ENCODE results near the gene DENND1A.
"Not testable (repeated sequence)": the region's sequence is repeated elsewhere in the genome, so short reads cannot be mapped to it uniquely, and the experiment has no call there.

DENND1A gene

DNA sequence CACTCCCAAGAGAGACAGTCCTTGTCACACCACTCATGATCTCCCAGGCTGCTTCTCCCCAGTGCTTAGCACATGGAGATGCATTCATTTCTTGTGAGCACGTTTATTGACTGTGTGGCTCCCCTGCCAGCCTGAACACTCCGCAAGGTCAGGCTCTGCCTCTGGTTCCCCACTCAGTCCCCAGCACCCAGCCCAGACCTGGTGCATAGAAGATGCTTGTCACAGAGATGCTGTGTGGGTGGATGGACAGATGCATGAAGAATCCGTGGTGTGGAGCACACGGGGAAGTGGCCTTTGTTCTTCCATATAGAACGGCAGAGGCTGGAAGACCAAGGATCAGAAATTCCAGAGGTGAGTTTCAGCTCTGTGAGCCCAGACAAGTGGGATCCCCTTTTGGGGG is 587.7 kb downstream of the DENND1A start:
- no peak for DNase-seq

DNA sequence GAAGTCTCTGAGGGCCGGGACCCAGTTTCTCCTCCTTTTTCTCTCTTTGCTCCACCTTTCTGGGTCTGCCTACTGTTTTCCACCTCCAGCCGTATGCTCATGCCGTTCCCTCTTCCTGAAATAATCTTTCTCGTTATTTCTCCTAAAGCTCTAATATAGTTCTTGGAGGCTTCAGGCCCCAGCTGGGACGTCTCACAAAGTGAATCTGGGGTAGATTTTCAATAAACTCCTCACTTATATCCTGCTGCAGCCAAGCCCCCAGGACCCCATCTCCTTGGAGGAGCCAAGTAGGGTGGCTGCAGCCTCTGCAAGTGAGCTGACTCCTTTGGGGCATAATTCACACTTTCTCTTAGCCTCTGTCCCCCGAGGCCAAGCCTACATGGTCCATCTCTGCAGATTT is 588.1 kb downstream of the DENND1A start:
- no peak for DNase-seq

DNA sequence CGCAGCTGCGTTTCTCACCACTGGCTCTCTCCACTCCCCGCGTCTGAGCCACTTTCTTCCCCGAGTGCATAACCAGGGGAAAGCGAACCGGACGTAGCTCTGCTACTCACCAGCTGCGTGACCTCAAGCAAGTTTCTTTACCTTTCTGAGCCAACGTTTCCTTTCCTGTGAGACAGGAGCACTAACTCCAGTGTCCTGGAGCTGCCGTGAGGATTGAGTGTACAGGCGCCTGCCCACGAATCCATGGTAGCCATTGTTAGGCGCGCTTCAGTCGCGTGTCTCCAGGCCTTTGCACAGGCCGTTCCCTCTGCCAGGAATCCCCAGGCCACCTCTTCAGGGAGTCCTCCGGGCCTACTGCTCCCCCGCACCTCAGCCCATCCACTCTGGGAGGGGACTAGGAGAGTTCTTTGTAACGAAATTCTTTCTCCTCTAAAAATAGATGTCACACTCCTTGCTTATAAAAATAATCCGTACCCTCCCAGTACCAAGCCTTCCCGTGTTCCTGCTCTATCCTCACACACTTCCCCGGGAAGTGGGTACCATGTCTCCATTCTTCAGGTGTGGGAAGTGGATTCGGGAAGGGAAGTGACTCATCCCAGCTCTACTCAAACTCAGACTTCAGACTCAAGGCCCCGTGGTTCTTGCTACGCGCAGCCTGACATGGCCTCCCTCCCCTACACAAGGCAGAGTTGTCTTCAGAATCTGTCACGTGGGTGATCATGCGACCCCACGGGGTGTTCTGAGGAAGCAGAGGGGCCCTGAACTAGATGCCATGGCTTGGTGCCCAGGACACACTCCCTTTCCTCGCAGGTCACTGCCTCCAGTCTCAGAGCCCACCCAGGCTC is 590.0 kb downstream of the DENND1A start:
- peak; percentile 38 for DNase-seq

DNA sequence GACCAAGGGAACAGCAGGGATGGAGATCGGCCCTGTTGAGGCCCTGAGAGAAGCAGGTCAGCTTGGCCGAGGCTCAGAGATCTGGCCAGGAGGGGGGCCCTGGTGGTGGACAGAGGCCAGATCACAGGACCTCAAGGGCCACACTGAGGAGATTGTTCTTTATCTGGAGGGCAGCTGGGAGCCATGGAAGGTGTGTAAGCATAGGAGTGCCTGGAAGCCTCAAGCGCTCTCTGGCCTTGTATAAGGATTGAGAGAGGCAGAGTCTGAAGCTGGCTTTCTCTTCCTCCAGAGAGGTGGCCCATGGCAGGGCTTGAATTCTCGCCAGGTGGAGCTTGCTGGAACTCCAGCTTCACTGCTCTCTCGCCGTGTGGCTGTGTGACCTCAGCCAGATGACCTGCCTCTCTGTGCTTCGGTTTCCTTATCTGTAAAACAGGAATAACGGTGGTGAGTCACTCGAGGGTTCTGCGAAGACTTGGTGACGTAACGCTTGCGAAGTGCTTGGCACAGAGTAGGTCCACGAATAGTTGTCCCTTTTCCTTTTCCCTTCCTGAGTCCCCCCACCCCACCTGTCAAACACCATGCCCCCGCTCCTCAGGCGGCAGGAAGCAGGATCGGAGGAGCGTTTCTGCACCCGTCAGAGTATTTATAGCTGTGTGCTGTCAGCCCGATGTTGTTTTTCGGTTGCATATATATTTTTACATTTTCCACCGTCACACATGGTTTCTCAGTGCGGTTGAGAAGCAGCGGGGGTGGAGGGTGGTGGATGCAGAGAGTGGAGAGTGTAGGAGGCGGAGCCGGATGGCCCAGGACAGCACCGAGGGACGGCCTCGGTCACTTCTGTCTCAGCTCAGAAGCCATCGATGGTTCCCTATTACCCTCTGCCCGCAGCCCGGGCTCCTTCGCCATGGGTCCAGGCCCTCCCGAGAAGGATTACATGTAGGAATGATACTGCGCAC is 590.9 kb downstream of the DENND1A start:
- peak; percentile 51 for DNase-seq

DNA sequence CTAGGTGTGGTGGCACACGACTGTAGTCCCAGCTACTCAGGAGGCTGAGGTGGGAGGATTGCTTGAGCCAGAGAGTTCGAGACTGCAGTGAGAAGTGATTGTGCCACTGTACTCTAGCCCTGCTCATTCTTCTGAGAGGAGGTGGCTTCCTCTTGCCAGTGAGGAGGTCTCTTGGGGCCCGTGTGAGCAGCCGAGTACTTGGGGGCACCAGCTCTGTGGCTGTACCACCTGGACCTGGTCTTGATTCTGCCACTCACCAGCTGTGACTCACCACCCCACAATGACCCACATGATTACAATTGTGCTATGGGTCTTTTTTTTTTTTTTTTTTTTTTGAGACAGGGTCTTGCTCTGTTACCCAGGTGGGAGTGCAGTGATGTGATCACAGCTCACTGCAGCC is 592.0 kb downstream of the DENND1A start:
- no peak for DNase-seq

DNA sequence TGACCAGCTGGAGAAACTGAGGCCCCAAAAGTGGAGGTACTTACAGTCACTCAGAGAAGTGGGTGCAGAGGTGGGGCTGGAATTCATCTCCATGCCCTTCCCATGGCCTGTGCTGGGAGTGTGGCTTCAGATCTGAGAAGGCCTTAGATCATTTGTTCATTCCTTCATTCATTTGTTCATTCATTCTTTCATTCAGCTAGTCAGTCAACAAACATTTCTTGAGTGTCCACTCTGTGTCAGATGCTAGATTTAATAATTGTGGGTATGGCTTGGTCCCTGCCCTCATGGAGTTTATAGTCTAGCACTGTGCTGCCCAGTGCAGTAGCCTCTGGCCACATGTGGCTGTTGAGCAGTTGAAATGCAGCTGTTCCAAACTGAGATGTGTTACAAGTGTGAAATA is 593.0 kb downstream of the DENND1A start:
- DNase-seq = no peak

DNA sequence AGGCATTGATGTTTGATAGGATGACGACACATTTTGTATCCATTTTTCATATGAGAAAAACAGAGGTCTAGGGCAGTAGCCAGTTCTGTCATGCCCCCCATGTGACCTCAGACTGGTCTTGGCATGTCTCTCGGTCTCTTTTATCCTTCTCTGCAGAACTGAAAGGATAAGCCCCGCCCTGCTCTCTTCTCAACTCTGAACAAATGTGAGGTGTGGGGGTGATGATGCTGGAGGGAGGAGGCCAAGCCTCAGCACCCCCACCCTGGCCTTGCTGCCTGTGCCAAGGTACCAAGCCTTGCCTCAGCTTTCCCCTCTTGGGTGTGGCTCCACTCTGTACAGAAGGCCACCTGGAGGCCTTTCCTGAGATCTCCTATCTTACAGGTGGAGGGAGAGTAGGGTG is 593.5 kb downstream of the DENND1A start:
- no peak for DNase-seq

DNA sequence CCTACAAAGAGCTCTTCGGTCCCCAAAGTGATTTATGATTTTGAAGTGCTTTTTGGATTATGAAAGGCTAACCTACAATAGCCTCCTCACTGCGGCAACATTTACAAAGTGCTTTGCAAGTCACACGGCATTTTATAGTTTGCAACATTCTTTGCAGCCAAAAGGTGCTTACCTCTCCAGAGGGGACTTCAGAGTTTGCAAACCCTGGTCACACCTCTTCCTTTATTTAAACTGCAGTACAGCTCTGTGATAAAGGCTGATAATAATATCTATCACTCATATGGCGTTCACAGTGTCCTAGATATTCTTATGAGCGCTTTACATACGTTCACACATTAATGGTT is 594.0 kb downstream of the DENND1A start:
- DNase-seq = no peak

DNA sequence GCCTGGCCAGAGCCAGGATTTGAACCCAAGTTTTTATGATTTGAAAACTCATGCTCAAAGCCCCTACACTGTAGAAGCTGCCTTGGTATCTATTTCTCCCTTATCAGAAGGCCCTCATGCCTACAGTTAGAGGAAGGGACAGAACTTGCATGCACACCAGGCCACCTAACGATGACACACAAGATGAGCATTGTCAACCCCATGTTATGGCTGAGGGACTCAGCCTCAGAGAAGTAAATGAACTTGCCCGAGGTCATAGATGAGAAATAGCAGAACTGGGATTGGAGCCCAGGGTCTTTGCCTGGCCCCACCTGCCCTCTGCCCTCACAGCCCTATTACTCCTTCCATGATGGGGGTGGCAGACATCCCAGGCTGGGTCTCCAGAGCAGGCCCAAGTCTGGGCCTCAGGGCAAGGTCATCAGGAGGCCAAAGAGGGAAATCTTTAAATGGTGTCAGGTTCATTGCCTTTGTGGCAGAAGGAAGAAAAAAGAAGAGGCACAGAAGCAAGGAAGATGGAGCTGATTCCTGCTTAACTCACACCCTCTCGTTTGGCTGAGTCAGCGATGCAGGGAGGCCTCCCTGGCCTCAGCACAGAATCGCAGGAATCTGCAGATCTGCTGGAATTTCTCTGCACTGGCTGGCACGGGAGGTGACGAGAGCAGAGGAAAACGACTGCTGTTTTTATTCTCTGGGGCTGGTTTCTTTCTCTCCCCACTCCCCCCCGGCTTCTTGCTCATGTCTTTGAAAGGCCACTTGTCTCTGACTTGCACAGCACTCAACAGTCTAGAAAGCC is 594.5 kb downstream of the DENND1A start:
- DNase-seq = no peak

DNA sequence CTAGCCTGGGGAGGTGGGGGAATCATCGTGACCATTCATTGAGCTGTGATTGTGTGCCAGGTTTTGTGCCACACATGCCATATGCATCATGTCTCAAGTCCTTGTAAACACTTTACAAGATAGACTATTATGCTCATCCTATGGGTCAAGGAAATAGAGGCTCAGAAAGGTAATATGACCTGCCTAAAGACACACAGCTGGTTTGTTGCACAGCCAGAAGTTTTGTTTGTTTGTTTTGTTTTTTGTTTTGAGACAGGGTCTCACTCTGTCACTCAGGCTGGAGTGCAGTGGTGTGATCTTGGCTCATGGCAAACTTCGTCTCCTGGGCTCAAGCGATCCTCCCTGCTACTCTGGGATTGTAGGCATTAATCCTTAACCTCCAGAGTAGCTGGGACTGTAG is 595.3 kb downstream of the DENND1A start:
- DNase-seq = no peak

DNA sequence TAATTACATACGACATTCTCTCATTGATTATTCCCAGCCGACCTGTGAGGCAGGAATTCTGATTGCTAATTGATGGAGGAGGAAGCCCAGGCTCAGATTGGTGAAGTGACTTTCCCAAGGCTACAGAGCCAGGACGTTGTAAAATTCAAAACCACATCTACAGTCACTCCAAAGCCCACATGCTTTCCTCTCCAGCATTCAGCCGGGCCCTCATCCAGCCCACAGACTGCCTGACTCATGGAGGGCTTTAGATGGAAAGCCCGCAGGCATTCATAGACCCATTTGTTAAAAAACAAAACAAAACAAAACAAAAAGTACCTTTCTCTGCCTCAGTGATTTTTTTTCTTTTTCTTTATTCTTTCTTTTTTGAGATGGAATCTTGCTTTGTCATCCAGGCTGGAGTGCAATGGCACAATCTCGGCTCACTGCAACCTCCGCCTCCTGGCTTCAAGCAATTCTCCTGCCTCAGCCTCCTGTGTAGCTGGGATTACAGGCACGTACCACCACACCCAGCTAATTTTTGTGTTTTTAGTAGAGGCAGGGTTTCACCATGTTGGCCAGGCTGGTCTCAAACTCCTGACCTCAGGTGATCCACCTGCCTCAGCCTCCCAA is 596.8 kb downstream of the DENND1A start:
- not testable (repeated sequence) for DNase-seq

DNA sequence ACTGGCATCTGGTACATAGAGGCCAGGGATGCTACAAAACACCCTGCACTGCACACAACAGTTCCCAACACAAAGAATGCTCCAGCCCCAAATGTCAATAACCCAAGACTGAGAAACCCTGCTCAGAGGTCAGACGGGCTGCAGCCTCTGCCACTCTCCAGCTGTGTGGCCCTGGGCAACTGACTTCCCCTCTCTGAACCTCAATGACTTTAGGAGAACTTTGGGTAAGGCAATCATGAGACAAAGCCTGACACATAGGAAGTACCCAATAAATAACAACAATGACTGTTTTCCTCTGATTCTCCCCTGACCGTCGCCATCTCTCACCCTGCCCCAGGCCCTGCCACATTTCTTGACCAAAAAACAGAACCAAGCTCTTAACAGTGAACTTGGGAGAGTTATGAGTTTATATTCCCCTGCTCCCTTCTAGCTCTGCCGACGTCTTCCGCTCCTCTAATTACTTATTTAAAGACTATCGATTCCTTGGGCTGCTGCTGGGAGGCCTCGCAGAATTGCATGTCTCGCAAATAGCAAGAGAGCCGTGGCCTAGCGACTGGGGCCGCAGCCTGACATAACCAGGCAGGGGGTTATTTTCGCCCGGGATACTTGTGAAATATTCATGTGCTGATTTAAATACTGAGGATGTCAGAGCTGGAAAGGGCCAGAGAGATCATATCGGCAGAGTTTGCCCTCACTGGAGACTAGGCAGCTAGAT is 598.4 kb downstream of the DENND1A start:
- no peak for DNase-seq

Measured in CD4-positive, alpha-beta T cell treated with Interleukin-17A for 1 hour (primary cell).